H9 (cell line): ENCODE results near the gene KLK11. TPM values are rescaled to one million over a fixed set of nuclear protein-coding genes. Genes with fewer than 3 reads are reported as not detected.

Source experiments
- DNase-seq: peaks from one replicate; pipeline ENCODE4 v3.0.0-alpha.2; 2017
- H2AFZ ChIP-seq: one replicate; pipeline ENCODE4 v1.6.1; 2013; ENCODE audit warnings: mild to moderate bottlenecking, low read length, control low read depth, moderate library complexity
- H2AK5ac ChIP-seq: 2 replicates; pipeline ENCODE4 v1.6.1; 2013; ENCODE audit warnings: low read length, control low read depth, mixed read lengths; ENCODE audit not compliant: insufficient read length
- H2BK120ac ChIP-seq: one replicate; pipeline ENCODE4 v1.6.1; 2013; ENCODE audit warnings: low read depth, mild to moderate bottlenecking, low read length, control low read depth, inconsistent platforms; ENCODE audit not compliant: poor library complexity, severe bottlenecking
- H2BK12ac ChIP-seq: 2 replicates; pipeline ENCODE4 v1.6.1; 2013; ENCODE audit warnings: low read length, control low read depth, mixed read lengths, low read depth; ENCODE audit not compliant: insufficient read length
- H2BK15ac ChIP-seq: 2 replicates; pipeline ENCODE4 v1.6.1; 2013; ENCODE audit warnings: low read depth, low read length, control low read depth
- H2BK20ac ChIP-seq: one replicate; pipeline ENCODE4 v1.6.1; 2013; ENCODE audit warnings: low read depth, mild to moderate bottlenecking, low read length, control low read depth, inconsistent platforms; ENCODE audit not compliant: poor library complexity, severe bottlenecking
- H2BK5ac ChIP-seq: 2 replicates; pipeline ENCODE4 v1.6.1; 2013; ENCODE audit warnings: low read length, control low read depth, mixed read lengths; ENCODE audit not compliant: insufficient read length
- H3K14ac ChIP-seq: 2 replicates; pipeline ENCODE4 v1.6.1; 2013; ENCODE audit warnings: low read length, control low read depth; ENCODE audit not compliant: insufficient read depth
- H3K18ac ChIP-seq: 2 replicates; pipeline ENCODE4 v1.6.1; 2013; ENCODE audit warnings: low read depth, mild to moderate bottlenecking, mixed read lengths, low read length, control low read depth; ENCODE audit not compliant: insufficient read length
- H3K23ac ChIP-seq: 2 replicates; pipeline ENCODE4 v1.6.1; 2013; ENCODE audit warnings: low read length, control low read depth, mixed read lengths, low read depth; ENCODE audit not compliant: insufficient read length
- H3K23me2 ChIP-seq: 2 replicates; pipeline ENCODE4 v1.6.1; 2013; ENCODE audit warnings: low read depth, mild to moderate bottlenecking, mixed read lengths, low read length, control low read depth; ENCODE audit not compliant: insufficient read length, poor library complexity, severe bottlenecking
- H3K27ac ChIP-seq: 2 replicates; pipeline ENCODE4 v1.5.1; 2013; ENCODE audit warnings: low read length, control low read depth, mixed read lengths, low read depth; ENCODE audit not compliant: insufficient read length
- H3K27me3 ChIP-seq: 2 replicates; pipeline ENCODE4 v1.6.1; 2013; ENCODE audit warnings: low read length, control low read depth, inconsistent platforms; ENCODE audit not compliant: insufficient read depth
- H3K4ac ChIP-seq: 2 replicates; pipeline ENCODE4 v1.6.1; 2013; ENCODE audit warnings: low read depth, mild to moderate bottlenecking, control low read depth, inconsistent platforms, low read length, moderate library complexity
- H3K4me1 ChIP-seq: 2 replicates; pipeline ENCODE4 v1.6.1; 2013; ENCODE audit warnings: low read length, control low read depth, inconsistent platforms; ENCODE audit not compliant: insufficient read depth
- H3K4me2 ChIP-seq: 2 replicates; pipeline ENCODE4 v1.6.1; 2013; ENCODE audit warnings: low read length, control low read depth, mixed read lengths; ENCODE audit not compliant: insufficient read length, insufficient read depth
- H3K56ac ChIP-seq: 2 replicates; pipeline ENCODE4 v1.6.1; 2013; ENCODE audit warnings: low read depth, mild to moderate bottlenecking, mixed read lengths, low read length, control low read depth; ENCODE audit not compliant: insufficient read length
- H3K79me1 ChIP-seq: 2 replicates; pipeline ENCODE4 v1.6.1; 2013; ENCODE audit warnings: low read depth, mild to moderate bottlenecking, moderate library complexity, low read length, control low read depth, inconsistent platforms; ENCODE audit not compliant: insufficient read depth, poor library complexity, severe bottlenecking
- H3K79me2 ChIP-seq: 2 replicates; pipeline ENCODE4 v1.6.1; 2013; ENCODE audit warnings: low read length, control low read depth, inconsistent platforms; ENCODE audit not compliant: insufficient read depth
- H3K9ac ChIP-seq: 2 replicates; pipeline ENCODE4 v1.6.1; 2013; ENCODE audit warnings: low read length, control low read depth, mixed read lengths; ENCODE audit not compliant: insufficient read length; ENCODE audit errors: extremely low read depth
- H3K9me3 ChIP-seq: one replicate; pipeline ENCODE4 v1.6.1; 2013; ENCODE audit warnings: low read depth, low read length, inconsistent platforms; ENCODE audit not compliant: control insufficient read depth
- H3T11ph ChIP-seq: one replicate; pipeline ENCODE4 v1.6.1; 2013; ENCODE audit warnings: mild to moderate bottlenecking, low read length, control low read depth, inconsistent platforms
- H4K20me1 ChIP-seq: one replicate; pipeline ENCODE4 v1.6.1; 2013; ENCODE audit not compliant: control insufficient read depth, insufficient read length, insufficient read depth
- H4K5ac ChIP-seq: 2 replicates; pipeline ENCODE4 v1.6.1; 2013; ENCODE audit warnings: low read depth, mild to moderate bottlenecking, mixed read lengths, low read length, control low read depth; ENCODE audit not compliant: insufficient read length
- H4K8ac ChIP-seq: replicated peaks from 2 replicates; pipeline ENCODE4 v1.6.1; 2013; ENCODE audit warnings: low read length, control low read depth, mixed read lengths, low read depth; ENCODE audit not compliant: insufficient read length
- H4K91ac ChIP-seq: 2 replicates; pipeline ENCODE4 v1.6.1; 2013; ENCODE audit warnings: low read depth, mild to moderate bottlenecking, moderate library complexity, mixed read lengths, low read length, control low read depth; ENCODE audit not compliant: insufficient read length
- H3K27ac Mint-ChIP-seq, 3 experiments: 2 replicates in 2 of 3; 3 replicates in 1 of 3; pipeline ENCODE4 v1.8.0; 2020 to 2021; ENCODE audit warnings: mixed read lengths in 3 of 3, mild to moderate bottlenecking in 1 of 3, moderate library complexity in 1 of 3
- H3K27me3 Mint-ChIP-seq: 2 replicates; pipeline ENCODE4 v1.8.0; 2021; ENCODE audit warnings: low read depth, mild to moderate bottlenecking, moderate library complexity, mixed read lengths
- H3K36me3 Mint-ChIP-seq, 3 experiments: 2 replicates in 2 of 3; 3 replicates in 1 of 3; pipeline ENCODE4 v1.8.0; 2020 to 2021; ENCODE audit warnings: low read depth in 3 of 3, mixed read lengths in 3 of 3; ENCODE audit not compliant: insufficient read depth in 1 of 3
- H3K4me1 Mint-ChIP-seq, 2 experiments: 2 replicates each; pipeline ENCODE4 v1.8.0; 2020; ENCODE audit warnings: mixed read lengths in 2 of 2
- H3K4me3 Mint-ChIP-seq, 2 experiments: 2 replicates in 1 of 2; 3 replicates in 1 of 2; pipeline ENCODE4 v1.8.0; 2020 to 2021; ENCODE audit warnings: mild to moderate bottlenecking in 2 of 2, mixed read lengths in 2 of 2, moderate library complexity in 1 of 2
- H3K9me3 Mint-ChIP-seq, 2 experiments: 2 replicates in 1 of 2; 3 replicates in 1 of 2; pipeline ENCODE4 v1.8.0; 2020; ENCODE audit warnings: mild to moderate bottlenecking in 2 of 2, mixed read lengths in 2 of 2, moderate library complexity in 1 of 2
- CTCF ChIP-seq: fragments of 200-600 bp; sonication (generic); conservative IDR thresholded peaks from 3 replicates; pipeline ENCODE4 v1.8.0; 2021; ENCODE audit warnings: antibody characterized with exemption, mild to moderate bottlenecking
- WGBS: extraction: QIAGEN DNeasy Blood & Tissue Kit; methylation state at CpG from one replicate; pipeline ENCODE4 v1.1.7; 2013; ENCODE audit warnings: missing lambda C conversion rate, low lambda C conversion rate, mixed read lengths; ENCODE audit not compliant: insufficient read length; ENCODE audit errors: extremely low coverage; 5-methylcytosine and 5-hydroxymethylcytosine counted together
- total RNA-seq: library from RNA; stranded (reverse); gene quantifications from 2 replicates; pipeline ENCODE4 v1.2.1, GENCODE V29; 2021

The KLK11 gene
- total RNA-seq, 1 experiment from 2014 or later: not detected

- Histone ChIP-seq H3K14ac (no peak overlapping the region), H3K79me1 (no peaks in the 10 kb centered on the region), H3K4ac (no peak overlapping the region), H2BK12ac (no peak overlapping the region), H3K79me2 (no peaks in the 10 kb centered on the region), H3K9me3 (no peaks in the 10 kb centered on the region), H4K5ac (no peak overlapping the region), H3K18ac (no peak overlapping the region), H2BK20ac (no peak overlapping the region), H2BK5ac (no peak overlapping the region), H3K4me1 (no peaks in the 10 kb centered on the region), H2BK120ac (no peak overlapping the region), H3K27ac (no peak overlapping the region), H2AFZ (no peak overlapping the region), H3K23ac (no peak overlapping the region), H2BK15ac (no peak overlapping the region), H2AK5ac (no peak overlapping the region), H3K27me3 (no peaks in the 10 kb centered on the region), H3K4me2 (no peak overlapping the region), H3K23me2 (peaks cover 3% of the 10 kb centered on the region), H3K9ac (no peak overlapping the region), H3T11ph (no peak overlapping the region), H4K20me1 (no peaks in the 10 kb centered on the region), H4K8ac (no peak overlapping the region), H3K56ac (no peak overlapping the region), H4K91ac (no peak overlapping the region)
- Mint-ChIP-seq H3K27ac (no peak overlapping the region; a peak in 1 of 7 replicates), H3K9me3 (no peaks in the 10 kb centered on the region), H3K36me3 (no peaks in the 10 kb centered on the region), H3K4me3 (no peak overlapping the region), H3K27me3 (peaks cover 60% of the 10 kb centered on the region), H3K4me1 (peaks cover 3 to 6% of the 10 kb centered on the region in 2 experiments; a peak in 3 of 4 replicates)
- WGBS: no CpG with 5 or more reads among the region's 4 CpGs
- no peak for TF ChIP-seq CTCF
- DNase-seq: no peak
Observed at GRCh38 chr19:51010066-51010795, 16.2 kb downstream of the KLK11 start.
